Endothelial cell of umbilical vein (primary cell): ENCODE data around the gene PCYOX1L. TPM values are rescaled to one million over a fixed set of nuclear protein-coding genes. Genes with fewer than 3 reads are reported as not detected.

Experiments used
- BruUV-seq: library from RNA; stranded (reverse); fragments of 400-500 nt; replicated peaks from 2 replicates; lab custom pipeline; 2021; lab: Mats Ljungman, UMichigan
- CTCF ChIA-PET: fragments of 300-600, 350-600 bp; sonication (Branson Sonifier 250); formaldehyde crosslinking; loops from one replicate; lab custom pipeline; 2021; ENCODE audit warnings: antibody characterized with exemption, inconsistent platforms; lab: Charles Lee
- POLR2A ChIA-PET: fragments of 300-600, 350-600 bp; sonication (Branson Sonifier 250); formaldehyde crosslinking; loops from one replicate; lab custom pipeline; 2021; ENCODE audit warnings: antibody characterized with exemption, inconsistent platforms; lab: Charles Lee
- DNase-seq: peaks from one replicate; pipeline ENCODE4 v3.0.0-alpha.2; 2011; ENCODE audit warnings: low read depth, low spot score
- FAIRE-seq: peaks from 2 replicates; lab custom pipeline; 2011; peaks lifted over from hg19 to GRCh38; lab: Jason Lieb, UNC
- H2AFZ ChIP-seq: 2 replicates; pipeline ENCODE4 v1.6.0; 2012; ENCODE audit warnings: low read depth, low read length, control low read depth, inconsistent platforms
- H3K27ac ChIP-seq: 2 replicates; pipeline ENCODE4 v1.5.1; 2011; ENCODE audit warnings: low read depth, mild to moderate bottlenecking, control low read depth, low read length, moderate library complexity; ENCODE audit not compliant: insufficient read depth
- H3K27me3 ChIP-seq, 2 experiments: 2 replicates each; pipeline versions ENCODE4 v1.6.0 to v1.6.1; 2011; ENCODE audit warnings: low read length in 2 of 2, mixed read lengths in 1 of 2; ENCODE audit not compliant: control insufficient read depth in 2 of 2, insufficient read depth in 2 of 2
- H3K36me3 ChIP-seq, 2 experiments: 2 replicates in 1 of 2; 3 replicates in 1 of 2; pipeline ENCODE4 v1.5.1; 2011; ENCODE audit warnings: low read length in 2 of 2, mild to moderate bottlenecking in 1 of 2, moderate library complexity in 1 of 2; ENCODE audit not compliant: control insufficient read depth in 2 of 2, insufficient read depth in 2 of 2; ENCODE audit errors: extremely low read depth in 1 of 2
- H3K4me1 ChIP-seq: 3 replicates; pipeline ENCODE4 v1.5.1; 2011; ENCODE audit warnings: mild to moderate bottlenecking, low read length; ENCODE audit not compliant: control insufficient read depth, insufficient read depth; ENCODE audit errors: extremely low read depth
- H3K4me2 ChIP-seq: 2 replicates; pipeline ENCODE4 v1.6.1; 2011; ENCODE audit warnings: low read length, control low read depth, mixed read lengths; ENCODE audit not compliant: insufficient read depth
- H3K4me3 ChIP-seq, 3 experiments: fragments of 200-600 bp in 1 of 3; sonication (generic), shearing (Covaris generic) in 1 of 3; replicated peaks in 1 of 3; 2 replicates each; pipeline ENCODE4 v1.5.1; 2011 to 2016; ENCODE audit warnings: control low read depth in 3 of 3, low read length in 3 of 3, mild to moderate bottlenecking in 2 of 3, inconsistent platforms in 1 of 3, low read depth in 1 of 3, moderate library complexity in 1 of 3; ENCODE audit not compliant: insufficient read depth in 1 of 3
- H3K79me2 ChIP-seq: 2 replicates; pipeline ENCODE4 v1.6.0; 2012; ENCODE audit warnings: low read length, inconsistent platforms; ENCODE audit not compliant: control insufficient read depth, insufficient read depth
- H3K9ac ChIP-seq: replicated peaks from 2 replicates; pipeline ENCODE3; 2011; ENCODE audit warnings: low read length, control low read depth; ENCODE audit not compliant: insufficient read depth; ENCODE audit errors: extremely low read depth
- H3K9me1 ChIP-seq: replicated peaks from 3 replicates; pipeline ENCODE4 v1.6.0; 2011; ENCODE audit warnings: mild to moderate bottlenecking, low read length; ENCODE audit not compliant: control insufficient read depth, insufficient read depth; ENCODE audit errors: extremely low read depth
- H3K9me3 ChIP-seq: replicated peaks from 2 replicates; pipeline ENCODE4 v1.5.1; 2012; ENCODE audit warnings: low read length, inconsistent platforms; ENCODE audit not compliant: control insufficient read depth, insufficient read depth
- H4K20me1 ChIP-seq: replicated peaks from 2 replicates; pipeline ENCODE3; 2011; ENCODE audit warnings: mild to moderate bottlenecking, low read length; ENCODE audit not compliant: control insufficient read depth, insufficient read depth; ENCODE audit errors: extremely low read depth
- EZH2 ChIP-seq: IDR thresholded peaks from 2 replicates; pipeline ENCODE4 v1.6.1; 2012; ENCODE audit warnings: borderline replicate concordance, low read depth, mild to moderate bottlenecking, moderate library complexity, low read length, inconsistent platforms; ENCODE audit not compliant: severe bottlenecking
- FOS ChIP-seq: IDR thresholded peaks from 2 replicates; pipeline ENCODE4 v1.6.1; 2011; ENCODE audit warnings: mild to moderate bottlenecking, low read length, moderate library complexity, borderline replicate concordance; ENCODE audit not compliant: insufficient read depth
- GATA2 ChIP-seq: IDR thresholded peaks from 2 replicates; pipeline ENCODE4 v1.7.0; 2011; ENCODE audit warnings: low read depth, mild to moderate bottlenecking, moderate library complexity, mixed read lengths, low read length; ENCODE audit not compliant: insufficient read length, insufficient read depth
- JUN ChIP-seq: IDR thresholded peaks from 2 replicates; pipeline ENCODE4 v1.6.1; 2011; ENCODE audit warnings: borderline replicate concordance, low read depth; ENCODE audit not compliant: insufficient read length, insufficient read depth
- MYC ChIP-seq: IDR thresholded peaks from one replicate; pipeline ENCODE4 v1.6.1; 2011; ENCODE audit warnings: mild to moderate bottlenecking, low read depth, low read length
- POLR2A ChIP-seq: IDR thresholded peaks from 2 replicates; pipeline ENCODE4 v1.6.1; 2012; ENCODE audit warnings: low read depth, mild to moderate bottlenecking, control low read depth, low read length
- POLR2AphosphoS5 ChIP-seq: IDR thresholded peaks from 2 replicates; pipeline ENCODE4 v1.6.1; 2012; ENCODE audit warnings: low read depth, mild to moderate bottlenecking, control low read depth, low read length, moderate library complexity; ENCODE audit not compliant: insufficient read depth
- dilution Hi-C: fragments of 300-500 bp; cut with MboI; formaldehyde crosslinking; loops from one replicate; pipeline ENCODE4 v1.15.0; 2019; ENCODE audit warnings: low sequenced_read_pairs; ENCODE audit not compliant: extremely low pct_ligation_motif_present
- intact Hi-C: fragments of 100-400 bp; cut with micrococcal nuclease; formaldehyde crosslinking; loops from one replicate; pipeline ENCODE4 v1.10.0; 2022
- polyA plus RNA-seq, 4 experiments: library from polyadenylated mRNA; depleted of rRNA in 3 of 4; stranded (reverse) in 3 of 4; unstranded in 1 of 4; fragments of >200 nt; gene quantifications; 2 replicates each; pipeline versions ENCODE4 v1.2.1 to v1.2.3, GENCODE V29; 2011 to 2012; ENCODE audit warnings: missing spikeins in 1 of 4
- total RNA-seq: library from RNA; stranded (reverse); gene quantifications from 2 replicates; pipeline ENCODE4 v1.2.3, GENCODE V29; 2021
- TF ChIP-seq, protein P1 (sequence below): IDR thresholded peaks from 2 replicates; pipeline ENCODE4 v1.6.1; 2011; ENCODE audit not compliant: insufficient read depth, insufficient read length
- TF ChIP-seq, protein P2 (sequence below), 2 donors: IDR thresholded peaks; 1 replicate in 1 of 2; 2 replicates in 1 of 2; pipeline ENCODE4 v1.5.1; 2011; ENCODE audit warnings: low read length in 2 of 2, mild to moderate bottlenecking in 2 of 2, moderate library complexity in 2 of 2, control low read depth in 1 of 2, inconsistent platforms in 1 of 2, low read depth in 1 of 2; ENCODE audit not compliant: insufficient read depth in 1 of 2; ENCODE audit errors: extremely low read depth in 1 of 2

PCYOX1L gene
- total and polyA plus RNA-seq, 2 donors (not counting 3 experiments of a cell fraction or from before 2014, with no cell fraction given): 23.3 to 28.1 TPM

DNA sequence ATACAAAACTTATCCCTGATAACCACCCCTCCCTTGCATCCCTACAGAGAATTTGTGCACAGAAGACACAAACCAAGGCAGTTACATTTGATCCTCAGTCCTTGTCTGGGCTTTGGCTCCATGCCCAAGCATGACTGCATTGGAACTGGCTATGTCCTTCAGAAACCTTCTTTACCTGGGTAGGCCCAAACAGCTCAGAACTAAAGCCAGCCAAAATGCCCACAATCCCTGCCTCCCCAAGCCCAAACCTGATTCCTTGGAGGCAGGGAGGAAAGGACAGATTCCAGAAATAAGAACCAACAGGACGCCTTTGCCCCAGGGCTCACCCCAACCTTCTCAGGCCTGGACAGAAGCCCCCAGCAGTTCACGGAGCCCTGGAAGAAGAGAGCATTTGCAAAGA is 13.0 kb downstream of the PCYOX1L start:
- dilution Hi-C loops: no loop called here
- Histone ChIP-seq H3K27me3 (no peaks in the 10 kb centered on the region), H2AFZ (no peak overlapping the region), H3K4me3 (no peak overlapping the region), H3K79me2 (no peaks in the 10 kb centered on the region), H3K9me1 (no peaks in the 10 kb centered on the region), H3K27ac (no peak overlapping the region), H3K36me3 (no peaks in the 10 kb centered on the region), H3K4me1 (no peaks in the 10 kb centered on the region), H3K9ac (no peak overlapping the region), H3K4me2 (no peak overlapping the region), H3K9me3 (no peaks in the 10 kb centered on the region), H4K20me1 (no peaks in the 10 kb centered on the region)
- BruUV-seq: no TSS peak
- FAIRE-seq: no peak
- CTCF ChIA-PET: interaction anchor here (0.9 to 5.7 kb wide), 27 partner anchors 8 to 227 kb away, joined by 3 to 131 read pairs (median 8); partner anchors contain the start of genes AFAP1L1, GRPEL2 and PCYOX1L
- DNase-seq: no peak
- intact Hi-C loops: loop anchor here (1.0 to 2.0 kb wide), 5 partner anchors 54 to 240 kb away; no protein-coding TSS in a partner anchor
- POLR2A ChIA-PET: no interaction called here
- TF ChIP-seq, protein P1, sequence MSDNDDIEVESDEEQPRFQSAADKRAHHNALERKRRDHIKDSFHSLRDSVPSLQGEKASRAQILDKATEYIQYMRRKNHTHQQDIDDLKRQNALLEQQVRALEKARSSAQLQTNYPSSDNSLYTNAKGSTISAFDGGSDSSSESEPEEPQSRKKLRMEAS: no peak
- TF ChIP-seq POLR2AphosphoS5 (no peak), POLR2A (no peak), EZH2 (no peak), GATA2 (no peak), MYC (no peak), FOS (no peak), JUN (no peak)
- TF ChIP-seq, protein P2, sequence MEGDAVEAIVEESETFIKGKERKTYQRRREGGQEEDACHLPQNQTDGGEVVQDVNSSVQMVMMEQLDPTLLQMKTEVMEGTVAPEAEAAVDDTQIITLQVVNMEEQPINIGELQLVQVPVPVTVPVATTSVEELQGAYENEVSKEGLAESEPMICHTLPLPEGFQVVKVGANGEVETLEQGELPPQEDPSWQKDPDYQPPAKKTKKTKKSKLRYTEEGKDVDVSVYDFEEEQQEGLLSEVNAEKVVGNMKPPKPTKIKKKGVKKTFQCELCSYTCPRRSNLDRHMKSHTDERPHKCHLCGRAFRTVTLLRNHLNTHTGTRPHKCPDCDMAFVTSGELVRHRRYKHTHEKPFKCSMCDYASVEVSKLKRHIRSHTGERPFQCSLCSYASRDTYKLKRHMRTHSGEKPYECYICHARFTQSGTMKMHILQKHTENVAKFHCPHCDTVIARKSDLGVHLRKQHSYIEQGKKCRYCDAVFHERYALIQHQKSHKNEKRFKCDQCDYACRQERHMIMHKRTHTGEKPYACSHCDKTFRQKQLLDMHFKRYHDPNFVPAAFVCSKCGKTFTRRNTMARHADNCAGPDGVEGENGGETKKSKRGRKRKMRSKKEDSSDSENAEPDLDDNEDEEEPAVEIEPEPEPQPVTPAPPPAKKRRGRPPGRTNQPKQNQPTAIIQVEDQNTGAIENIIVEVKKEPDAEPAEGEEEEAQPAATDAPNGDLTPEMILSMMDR (IDR thresholded peaks at IDR 0.05; ENCODE audit: extremely low read depth in 1 of 2, insufficient read depth in 1 of 2, low read depth in 1 of 2, low read length in 2 of 2): no peak
